Colonic mucosa (tissue), 4 donors: ENCODE measurements around the gene WDR82. TPM values are rescaled to one million over a fixed set of nuclear protein-coding genes. Genes with fewer than 3 reads are reported as not detected.
A peak's percentile ranks its signal among the peaks of the same experiment; 100 is the strongest.

ENCODE experiments used
- DNase-seq: peaks from one replicate; pipeline ENCODE4 v3.0.0-alpha.2; 2020
- H3K27ac ChIP-seq: fragments of 200-600 bp; one replicate; pipeline ENCODE4 v1.8.0; 2021
- H3K27me3 ChIP-seq: fragments of 200-600 bp; one replicate; pipeline ENCODE4 v1.8.0; 2021
- H3K36me3 ChIP-seq: fragments of 200-600 bp; one replicate; pipeline ENCODE4 v1.8.0; 2021
- H3K4me1 ChIP-seq: fragments of 200-600 bp; one replicate; pipeline ENCODE4 v1.8.0; 2021; ENCODE audit warnings: mild to moderate bottlenecking
- H3K4me3 ChIP-seq: fragments of 200-600 bp; one replicate; pipeline ENCODE4 v1.8.0; 2021
- H3K9ac ChIP-seq, 2 donors: one replicate each; pipeline ENCODE4 v1.7.0; 2013; ENCODE audit warnings: control low read depth in 2 of 2, low read depth in 2 of 2, low read length in 2 of 2
- H3K9me3 ChIP-seq: fragments of 200-600 bp; one replicate; pipeline ENCODE4 v1.8.0; 2021
- intact Hi-C: fragments of 100-400 bp; cut with DNase I; formaldehyde crosslinking; loops from one replicate; pipeline ENCODE4 v1.14.1; 2022
- total RNA-seq, 2 donors: library from RNA; stranded (reverse); fragmentation: NEBNext Ultra II Directional in 1 of 2; extraction: Animal tissue kit (Norgen Biotek cat#: 25700) in 1 of 2; gene quantifications; one replicate each; pipeline ENCODE4 v1.2.1, GENCODE V29; 2021
- TF ChIP-seq, protein P1 (sequence below): fragments of 200-600 bp; IDR thresholded peaks from one replicate; pipeline ENCODE4 v1.8.0; 2022; ENCODE audit warnings: antibody characterized with exemption, mild to moderate bottlenecking
- donor health status: healthy.
- donor health status: DM: no; HTN: no; CAD: no.
- donor health status: DM: no; HTN: no; CAD: no.

The WDR82 gene
- total RNA-seq, 2 donors from 2014 or later: 65.7 to 67.0 TPM

DNA sequence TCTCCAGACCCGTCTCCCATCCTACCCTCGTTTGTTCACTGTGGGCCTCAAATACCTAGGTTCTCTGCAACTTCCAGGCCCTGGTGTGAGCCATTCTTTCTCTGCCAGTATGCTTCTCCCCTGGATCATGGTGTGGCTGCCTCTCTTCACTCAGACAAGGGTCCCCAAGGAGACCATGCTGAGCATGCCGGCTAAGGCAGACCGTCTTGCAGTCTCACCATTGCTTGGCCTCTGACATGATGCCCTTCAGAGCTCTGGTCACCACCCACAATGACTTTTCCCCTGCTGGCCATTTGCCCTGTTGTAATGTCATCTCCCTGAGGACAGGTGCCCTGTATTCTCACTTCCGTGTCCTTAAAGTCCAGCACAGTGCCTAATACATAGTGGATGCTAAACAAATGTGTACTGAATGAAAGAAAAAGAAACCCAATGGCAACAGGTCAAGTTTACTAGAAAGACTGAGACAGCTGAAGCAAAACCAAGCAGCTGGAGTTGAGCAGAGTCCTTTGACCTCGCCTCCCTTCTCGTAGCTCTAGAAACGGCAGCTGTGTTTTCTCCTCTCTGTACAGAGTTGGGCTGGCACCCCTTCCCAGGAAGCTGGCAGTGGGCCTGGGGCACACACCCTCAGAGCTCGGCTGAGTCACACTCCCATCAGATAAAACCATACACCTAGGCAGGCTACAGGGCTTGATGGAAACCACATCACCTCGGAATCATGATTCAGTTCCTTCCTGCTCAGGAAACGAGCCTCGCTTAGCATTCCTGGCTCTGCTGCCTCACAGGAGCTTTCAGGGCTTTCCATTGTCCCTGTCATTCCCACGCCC, 61.7 kb downstream of the WDR82 start:
- peak overlapping the region in 1 of 2 donors; percentile 41 for H3K9ac ChIP-seq
- no peak overlapping the region for H3K4me3 ChIP-seq
- intact Hi-C loops: loop anchor here (10.0 kb wide), 1 partner anchor 62 kb away; the partner anchor contains the start of gene POC1A
- no peaks in the 10 kb centered on the region for H3K9me3 ChIP-seq
- peaks cover 22% of the 10 kb centered on the region for H3K4me1 ChIP-seq
- H3K27me3 ChIP-seq: no peaks in the 10 kb centered on the region
- H3K27ac ChIP-seq: peak overlapping the region; percentile 85
- TF ChIP-seq, protein P1, sequence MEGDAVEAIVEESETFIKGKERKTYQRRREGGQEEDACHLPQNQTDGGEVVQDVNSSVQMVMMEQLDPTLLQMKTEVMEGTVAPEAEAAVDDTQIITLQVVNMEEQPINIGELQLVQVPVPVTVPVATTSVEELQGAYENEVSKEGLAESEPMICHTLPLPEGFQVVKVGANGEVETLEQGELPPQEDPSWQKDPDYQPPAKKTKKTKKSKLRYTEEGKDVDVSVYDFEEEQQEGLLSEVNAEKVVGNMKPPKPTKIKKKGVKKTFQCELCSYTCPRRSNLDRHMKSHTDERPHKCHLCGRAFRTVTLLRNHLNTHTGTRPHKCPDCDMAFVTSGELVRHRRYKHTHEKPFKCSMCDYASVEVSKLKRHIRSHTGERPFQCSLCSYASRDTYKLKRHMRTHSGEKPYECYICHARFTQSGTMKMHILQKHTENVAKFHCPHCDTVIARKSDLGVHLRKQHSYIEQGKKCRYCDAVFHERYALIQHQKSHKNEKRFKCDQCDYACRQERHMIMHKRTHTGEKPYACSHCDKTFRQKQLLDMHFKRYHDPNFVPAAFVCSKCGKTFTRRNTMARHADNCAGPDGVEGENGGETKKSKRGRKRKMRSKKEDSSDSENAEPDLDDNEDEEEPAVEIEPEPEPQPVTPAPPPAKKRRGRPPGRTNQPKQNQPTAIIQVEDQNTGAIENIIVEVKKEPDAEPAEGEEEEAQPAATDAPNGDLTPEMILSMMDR: no peak
- DNase-seq: peak; percentile 92
- peaks cover 11% of the 10 kb centered on the region for H3K36me3 ChIP-seq

DNA sequence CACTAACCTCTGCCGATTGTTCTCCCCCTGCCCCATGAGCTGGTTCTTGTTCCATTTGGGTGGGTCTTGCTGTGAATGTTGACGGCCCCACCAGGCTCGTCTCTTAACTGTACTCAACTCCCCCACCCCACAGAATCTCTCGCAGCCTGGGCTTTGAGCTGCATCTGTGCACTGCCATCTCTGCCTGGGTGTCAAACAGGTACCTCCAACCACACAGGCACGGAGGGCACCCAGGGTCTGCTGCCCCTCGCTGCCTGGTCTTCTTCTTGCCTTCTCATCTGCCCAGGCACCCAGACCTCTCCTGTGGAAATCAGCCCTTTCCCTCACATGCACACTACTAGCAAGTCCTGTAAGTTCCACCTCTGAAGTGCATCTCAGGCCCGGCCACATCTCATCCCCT, 63.1 kb downstream of the WDR82 start:
- no peak for DNase-seq
- H3K27ac ChIP-seq: no peak overlapping the region
- intact Hi-C loops: loop anchor here (10.0 kb wide), 1 partner anchor 61 kb away; the partner anchor contains the start of gene POC1A

DNA sequence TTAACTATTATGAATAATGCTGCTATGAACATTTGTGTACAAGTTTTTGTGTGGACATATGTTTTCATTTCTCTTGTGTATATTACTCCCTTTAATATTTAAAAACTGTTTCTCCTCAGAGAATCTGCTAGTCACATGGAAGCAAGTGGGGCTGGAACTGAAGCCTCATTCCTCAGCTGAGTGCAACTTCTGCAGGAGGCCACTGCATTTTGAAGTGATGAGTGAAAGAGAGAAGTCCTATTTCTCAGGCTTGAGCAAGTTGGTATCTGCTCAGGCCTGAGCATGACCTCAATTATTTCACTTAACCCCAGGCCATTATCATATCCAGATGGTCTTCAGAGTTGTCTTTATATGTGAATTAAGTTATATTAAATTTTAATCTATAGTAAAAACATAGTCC, 64.5 kb downstream of the WDR82 start:
- H3K9me3 ChIP-seq: no peaks in the 10 kb centered on the region
- TF ChIP-seq, protein P1: no peak
- H3K9ac ChIP-seq: no peak overlapping the region
- H3K27ac ChIP-seq: no peak overlapping the region
- no peak for DNase-seq
- H3K36me3 ChIP-seq: peaks cover 18% of the 10 kb centered on the region
- intact Hi-C loops: loop anchor here (10.0 kb wide), 1 partner anchor 59 kb away; the partner anchor contains the start of gene POC1A
- H3K4me1 ChIP-seq: peaks cover 22% of the 10 kb centered on the region
- H3K4me3 ChIP-seq: no peak overlapping the region
- no peaks in the 10 kb centered on the region for H3K27me3 ChIP-seq

More for the DNA sequence above, 63.1 kb downstream of the WDR82 start:
- Histone ChIP-seq H3K36me3 (peaks cover 14% of the 10 kb centered on the region), H3K27me3 (no peaks in the 10 kb centered on the region), H3K4me3 (no peak overlapping the region), H3K9ac (no peak overlapping the region), H3K4me1 (peaks cover 22% of the 10 kb centered on the region), H3K9me3 (no peaks in the 10 kb centered on the region)
- TF ChIP-seq, protein P1: no peak

DNA sequence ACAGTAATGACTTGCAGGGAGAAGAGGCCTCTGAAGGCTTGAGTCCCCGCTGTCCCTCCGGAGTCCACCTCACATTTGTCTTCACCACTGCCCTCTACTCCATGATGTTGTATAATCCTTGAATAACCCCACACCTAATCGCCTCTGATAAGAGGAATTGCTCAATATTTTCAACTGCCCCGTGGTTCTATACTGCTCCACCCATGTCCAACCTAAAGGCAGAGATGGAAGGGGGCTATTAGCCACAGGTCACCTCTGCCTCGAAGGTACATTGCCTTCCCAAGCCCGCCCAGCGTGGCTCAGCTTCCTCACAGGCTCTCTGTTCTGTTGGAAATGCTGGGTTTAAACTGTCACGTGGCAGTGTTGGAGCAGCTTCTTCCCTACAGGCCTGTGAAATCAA, 65.4 kb downstream of the WDR82 start:
- H3K9me3 ChIP-seq: no peaks in the 10 kb centered on the region
- peaks cover 26% of the 10 kb centered on the region for H3K36me3 ChIP-seq
- intact Hi-C loops: loop anchor here (10.0 kb wide), 1 partner anchor 58 kb away; the partner anchor contains the start of gene POC1A
- no peak for DNase-seq
- H3K4me3 ChIP-seq: no peak overlapping the region
- no peak overlapping the region for H3K27ac ChIP-seq
- peaks cover 17% of the 10 kb centered on the region for H3K4me1 ChIP-seq
- no peaks in the 10 kb centered on the region for H3K27me3 ChIP-seq
- TF ChIP-seq, protein P1: no peak
- no peak overlapping the region for H3K9ac ChIP-seq

DNA sequence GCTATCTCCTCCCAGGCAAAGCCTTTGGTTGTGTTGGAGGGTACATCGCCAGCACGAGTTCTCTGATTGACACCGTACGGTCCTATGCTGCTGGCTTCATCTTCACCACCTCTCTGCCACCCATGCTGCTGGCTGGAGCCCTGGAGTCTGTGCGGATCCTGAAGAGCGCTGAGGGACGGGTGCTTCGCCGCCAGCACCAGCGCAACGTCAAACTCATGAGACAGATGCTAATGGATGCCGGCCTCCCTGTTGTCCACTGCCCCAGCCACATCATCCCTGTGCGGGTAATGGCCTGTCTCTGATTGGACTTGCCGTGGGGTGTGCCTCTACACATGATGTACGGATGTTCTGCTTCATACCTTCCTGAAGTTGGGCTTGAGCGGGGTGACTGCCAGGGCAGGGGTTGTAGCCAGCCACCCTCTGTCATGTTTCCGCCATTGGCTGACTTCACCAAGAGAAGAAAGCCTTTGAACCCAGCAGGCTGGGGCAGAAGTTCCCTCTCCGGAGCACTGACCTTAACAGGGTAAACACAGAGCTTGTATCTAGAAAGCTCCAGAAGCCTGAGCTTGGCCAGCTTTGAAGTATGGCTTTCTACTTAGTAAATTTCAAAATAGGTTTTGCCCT, 67.1 kb downstream of the WDR82 start:
- Histone ChIP-seq H3K9me3 (no peaks in the 10 kb centered on the region), H3K27ac (no peak overlapping the region), H3K27me3 (no peaks in the 10 kb centered on the region), H3K9ac (no peak overlapping the region), H3K4me3 (no peak overlapping the region), H3K4me1 (peaks cover 2% of the 10 kb centered on the region), H3K36me3 (peaks cover 38% of the 10 kb centered on the region)
- no peak for DNase-seq
- intact Hi-C loops: loop anchor here (10.0 kb wide), 1 partner anchor 57 kb away; the partner anchor contains the start of gene POC1A
- TF ChIP-seq, protein P1: no peak
